ENCODE results near the gene JMJD8.

DNA sequence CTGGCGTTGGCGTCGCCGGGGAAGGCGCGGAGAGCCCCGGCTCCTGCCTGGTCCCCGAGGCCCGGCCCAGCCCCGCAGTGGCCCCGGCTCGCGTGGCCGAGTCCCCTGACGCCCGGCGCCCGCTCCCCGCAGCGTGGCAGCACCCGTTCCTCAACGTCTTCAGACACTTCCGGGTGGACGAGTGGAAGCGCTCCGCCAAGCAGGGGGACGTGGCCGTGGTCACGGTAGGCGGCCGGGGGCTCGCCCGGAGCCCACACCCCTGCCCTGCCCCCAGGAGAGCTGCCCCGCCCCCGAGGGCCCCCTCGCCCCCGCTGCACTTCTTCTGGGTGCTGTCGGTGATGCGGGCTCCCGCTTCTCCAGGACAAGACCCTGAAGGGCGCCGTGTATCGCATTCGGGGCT is 34.5 kb downstream of the JMJD8 start:
- no peak for TF ChIP-seq POLR2AphosphoS5 (IDR thresholded peaks at IDR 0.05)
- TF ChIP-seq POLR2A (IDR thresholded peaks at IDR 0.05; ENCODE audit: low read depth), result no peak
- TF ChIP-seq, protein P1, sequence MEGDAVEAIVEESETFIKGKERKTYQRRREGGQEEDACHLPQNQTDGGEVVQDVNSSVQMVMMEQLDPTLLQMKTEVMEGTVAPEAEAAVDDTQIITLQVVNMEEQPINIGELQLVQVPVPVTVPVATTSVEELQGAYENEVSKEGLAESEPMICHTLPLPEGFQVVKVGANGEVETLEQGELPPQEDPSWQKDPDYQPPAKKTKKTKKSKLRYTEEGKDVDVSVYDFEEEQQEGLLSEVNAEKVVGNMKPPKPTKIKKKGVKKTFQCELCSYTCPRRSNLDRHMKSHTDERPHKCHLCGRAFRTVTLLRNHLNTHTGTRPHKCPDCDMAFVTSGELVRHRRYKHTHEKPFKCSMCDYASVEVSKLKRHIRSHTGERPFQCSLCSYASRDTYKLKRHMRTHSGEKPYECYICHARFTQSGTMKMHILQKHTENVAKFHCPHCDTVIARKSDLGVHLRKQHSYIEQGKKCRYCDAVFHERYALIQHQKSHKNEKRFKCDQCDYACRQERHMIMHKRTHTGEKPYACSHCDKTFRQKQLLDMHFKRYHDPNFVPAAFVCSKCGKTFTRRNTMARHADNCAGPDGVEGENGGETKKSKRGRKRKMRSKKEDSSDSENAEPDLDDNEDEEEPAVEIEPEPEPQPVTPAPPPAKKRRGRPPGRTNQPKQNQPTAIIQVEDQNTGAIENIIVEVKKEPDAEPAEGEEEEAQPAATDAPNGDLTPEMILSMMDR (IDR thresholded peaks at IDR 0.05), result no peak

Data from esophagus muscularis mucosa (tissue), 3 donors.